Tibial nerve (tissue), 4 donors: ENCODE results near the gene EVA1C.

ENCODE experiments used
- EP300 ChIP-seq, 2 donors: sonication (generic); formaldehyde crosslinking; IDR thresholded peaks; one replicate each; pipeline ENCODE4 v1.6.1; 2017; ENCODE audit warnings: antibody characterized with exemption in 2 of 2, mild to moderate bottlenecking in 1 of 2
- POLR2A ChIP-seq, 2 donors: fragments of 450-650 bp; IDR thresholded peaks; one replicate each; pipeline ENCODE4 v1.6.1; 2017; ENCODE audit warnings: antibody characterized with exemption in 2 of 2, mild to moderate bottlenecking in 2 of 2, moderate library complexity in 2 of 2
- TF ChIP-seq, protein P1 (sequence below), 5 experiments: fragments of 200-600 bp in 3 of 5; fragments of 450-650 bp in 2 of 5; sonication (generic) in 3 of 5; IDR thresholded peaks; one replicate each; pipeline ENCODE4 v1.5.1; 2016 to 2019; ENCODE audit warnings: antibody characterized with exemption in 5 of 5, mild to moderate bottlenecking in 3 of 5, moderate library complexity in 2 of 5

DNA sequence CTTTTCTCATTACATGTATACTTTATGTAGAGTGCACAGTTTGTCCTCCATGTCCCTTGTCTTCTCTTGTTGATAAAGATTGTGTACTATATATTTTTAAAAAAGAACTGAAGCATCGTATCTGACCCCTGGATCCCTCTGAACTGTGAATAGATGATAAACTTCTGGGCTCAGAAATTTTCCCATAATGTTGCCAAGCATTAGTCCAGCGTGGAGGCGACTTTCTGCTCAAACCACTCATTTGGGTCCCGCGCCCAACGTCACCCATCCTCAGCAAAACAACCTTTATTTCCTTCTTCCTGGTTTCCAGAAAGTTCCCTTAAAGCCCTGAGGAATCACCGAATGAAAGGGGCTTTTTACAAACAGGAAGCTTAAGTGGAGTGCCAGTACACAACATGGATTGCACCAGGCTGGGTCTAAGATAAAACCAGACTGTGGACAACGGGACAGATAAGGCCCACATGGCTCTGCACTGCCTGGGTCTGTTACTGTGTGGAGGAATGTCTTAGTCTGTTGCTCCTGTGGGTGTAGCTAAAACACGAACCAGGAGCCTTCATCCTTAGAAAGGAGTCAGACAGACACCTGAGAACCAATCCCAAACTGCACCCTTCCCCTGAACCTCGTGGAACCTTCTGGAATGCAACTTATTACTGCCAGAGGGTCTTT, 15.6 kb downstream of the EVA1C start:
- TF ChIP-seq, protein P1, sequence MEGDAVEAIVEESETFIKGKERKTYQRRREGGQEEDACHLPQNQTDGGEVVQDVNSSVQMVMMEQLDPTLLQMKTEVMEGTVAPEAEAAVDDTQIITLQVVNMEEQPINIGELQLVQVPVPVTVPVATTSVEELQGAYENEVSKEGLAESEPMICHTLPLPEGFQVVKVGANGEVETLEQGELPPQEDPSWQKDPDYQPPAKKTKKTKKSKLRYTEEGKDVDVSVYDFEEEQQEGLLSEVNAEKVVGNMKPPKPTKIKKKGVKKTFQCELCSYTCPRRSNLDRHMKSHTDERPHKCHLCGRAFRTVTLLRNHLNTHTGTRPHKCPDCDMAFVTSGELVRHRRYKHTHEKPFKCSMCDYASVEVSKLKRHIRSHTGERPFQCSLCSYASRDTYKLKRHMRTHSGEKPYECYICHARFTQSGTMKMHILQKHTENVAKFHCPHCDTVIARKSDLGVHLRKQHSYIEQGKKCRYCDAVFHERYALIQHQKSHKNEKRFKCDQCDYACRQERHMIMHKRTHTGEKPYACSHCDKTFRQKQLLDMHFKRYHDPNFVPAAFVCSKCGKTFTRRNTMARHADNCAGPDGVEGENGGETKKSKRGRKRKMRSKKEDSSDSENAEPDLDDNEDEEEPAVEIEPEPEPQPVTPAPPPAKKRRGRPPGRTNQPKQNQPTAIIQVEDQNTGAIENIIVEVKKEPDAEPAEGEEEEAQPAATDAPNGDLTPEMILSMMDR (IDR thresholded peaks at IDR 0.05), result no peak
- TF ChIP-seq POLR2A (IDR thresholded peaks at IDR 0.05) (no peak), EP300 (IDR thresholded peaks at IDR 0.05) (no peak)
